ENCODE measurements around the gene CKB. TPM values are rescaled to one million over a fixed set of nuclear protein-coding genes. Genes with fewer than 3 reads are reported as not detected.

Gene CKB
- total RNA-seq, 2 experiments from 2014 or later: 0.82 to 3.0 TPM

GRCh38 chr14:103540821-103541708 is 18.4 kb upstream of the CKB start:
- no peaks in the 10 kb centered on the region for H3K9me2 ChIP-seq (ENCODE audit: insufficient read depth, low read length)
- ChIA-PET CTCF (ENCODE audit: unreplicated experiment) (interaction anchor here (0.6 kb wide), 1 partner anchor 11 kb away, joined by 3 read pairs; no protein-coding TSS in a partner anchor), POLR2A (interaction anchor here (0.6 kb wide), 1 partner anchor 742 kb away, joined by 3 read pairs; no protein-coding TSS in a partner anchor)
- no peaks in the 10 kb centered on the region for H3K4me1 ChIP-seq (ENCODE audit: insufficient read depth, low read length, poor library complexity, severe bottlenecking)
- intact Hi-C loops (cut with micrococcal nuclease; ENCODE audit: unreplicated experiment): no loop called here
- no peaks in the 10 kb centered on the region for H3K79me2 ChIP-seq (ENCODE audit: insufficient read depth, low read depth, low read length)
- no peak for DNase-seq (ENCODE audit: low spot score)
- H3K4me2 ChIP-seq (ENCODE audit: low read length): no peak overlapping the region
- H2AFZ ChIP-seq (ENCODE audit: low read length): no peak overlapping the region
- TF ChIP-seq EZH2phosphoT487 (IDR thresholded peaks at IDR 0.05; ENCODE audit: borderline replicate concordance, low read depth, low read length) (no peak), CTCF (conservative IDR thresholded peaks at IDR 0.05; ENCODE audit: low read length) (no peak)
- no peaks in the 10 kb centered on the region for H3K9me3 ChIP-seq (ENCODE audit: low read length)
- no peaks in the 10 kb centered on the region; the same call in 1 of the 2 replicates for H4K20me1 ChIP-seq (ENCODE audit: insufficient read depth, low read length)
- H3K4me3 ChIP-seq (ENCODE audit: low read depth, low read length, poor library complexity, severe bottlenecking): no peak overlapping the region
- no peaks in the 10 kb centered on the region; the same call in 1 of the 2 replicates for H3K36me3 ChIP-seq (ENCODE audit: insufficient read depth, low read length)
- no peak overlapping the region for H3K27ac ChIP-seq (ENCODE audit: low read depth, low read length, poor library complexity, severe bottlenecking)
- BruUV-seq (replicated peaks): no TSS peak

GRCh38 chr14:103539056-103539825 is 16.6 kb upstream of the CKB start:
- H3K4me3 ChIP-seq (ENCODE audit: low read depth, low read length, poor library complexity, severe bottlenecking): no peak overlapping the region
- H3K9me2 ChIP-seq (ENCODE audit: insufficient read depth, low read length): no peaks in the 10 kb centered on the region
- peak; percentile 30 for DNase-seq (ENCODE audit: low spot score)
- H3K27ac ChIP-seq (ENCODE audit: low read depth, low read length, poor library complexity, severe bottlenecking): no peak overlapping the region
- ChIA-PET POLR2A (no interaction called here), CTCF (ENCODE audit: unreplicated experiment) (interaction anchor here (0.7 kb wide), 1 partner anchor 107 kb away, joined by 11 read pairs; no protein-coding TSS in a partner anchor)
- no peaks in the 10 kb centered on the region; the same call in 1 of the 2 replicates for H4K20me1 ChIP-seq (ENCODE audit: insufficient read depth, low read length)
- intact Hi-C loops (cut with micrococcal nuclease; ENCODE audit: unreplicated experiment): loop anchor here (2.0 kb wide), 1 partner anchor 24 kb away; no protein-coding TSS in a partner anchor
- peaks cover 13% of the 10 kb centered on the region; the same call in 1 of the 2 replicates for H3K36me3 ChIP-seq (ENCODE audit: insufficient read depth, low read length)
- H3K4me1 ChIP-seq (ENCODE audit: insufficient read depth, low read length, poor library complexity, severe bottlenecking): no peaks in the 10 kb centered on the region
- no peak for TF ChIP-seq EZH2phosphoT487 (IDR thresholded peaks at IDR 0.05; ENCODE audit: borderline replicate concordance, low read depth, low read length)
- 0 out of 2 replicates have a peak, but pooled peaks have one; percentile 10 for TF ChIP-seq CTCF (conservative IDR thresholded peaks at IDR 0.05; ENCODE audit: low read length)
- BruUV-seq (replicated peaks): no TSS peak
- no peak overlapping the region for H2AFZ ChIP-seq (ENCODE audit: low read length)
- no peaks in the 10 kb centered on the region for H3K79me2 ChIP-seq (ENCODE audit: insufficient read depth, low read depth, low read length)
- H3K9me3 ChIP-seq (ENCODE audit: low read length): no peaks in the 10 kb centered on the region
- no peak overlapping the region for H3K4me2 ChIP-seq (ENCODE audit: low read length)

All from OCI-LY7 (cell line).